Panc1 (cell line): Measurements from ENCODE around the gene MEGF6. TPM values are rescaled to one million over a fixed set of nuclear protein-coding genes. Genes with fewer than 3 reads are reported as not detected.

Experiments used
- ATAC-seq: fragments of 200-7000 bp; cut with Tn5 transposase; 2 replicates; pipeline ENCODE4 v1.9.1; 2020; ENCODE audit warnings: mild to moderate bottlenecking, moderate library complexity
- BruUV-seq: library from RNA; stranded (reverse); fragments of 400-500 nt; replicated peaks from 2 replicates; lab custom pipeline; 2021; lab: Mats Ljungman, UMichigan
- CTCF ChIA-PET: fragments of 300-600 bp; sonication (Branson Sonifier 250); formaldehyde crosslinking; loops from one replicate; lab custom pipeline; 2022; ENCODE audit warnings: antibody characterized with exemption; lab: Charles Lee
- POLR2A ChIA-PET: fragments of 300-600 bp; sonication (Branson Sonifier 250); formaldehyde crosslinking; loops from one replicate; lab custom pipeline; 2022; ENCODE audit warnings: antibody characterized with exemption; lab: Charles Lee
- DNase-seq: peaks from one replicate; pipeline ENCODE4 v3.0.0-alpha.2; 2010; ENCODE audit warnings: low read depth, low spot score
- H3K27ac ChIP-seq: 2 replicates; pipeline ENCODE4 v1.5.1; 2011; ENCODE audit warnings: mild to moderate bottlenecking, low read length, inconsistent platforms
- H3K27me3 ChIP-seq: fragments of 200-500 bp; sonication (Bioruptor generic); 2 replicates; pipeline ENCODE4 v1.6.0; 2014; ENCODE audit warnings: low read length, inconsistent platforms; ENCODE audit not compliant: control insufficient read depth, insufficient read depth
- H3K36me3 ChIP-seq: fragments of 200-500 bp; sonication (Bioruptor generic); 2 replicates; pipeline ENCODE4 v1.5.1; 2014; ENCODE audit warnings: inconsistent platforms, mild to moderate bottlenecking, low read length, moderate library complexity; ENCODE audit not compliant: control insufficient read depth, insufficient read depth
- H3K4me1 ChIP-seq: 2 replicates; pipeline ENCODE4 v1.5.1; 2011; ENCODE audit warnings: inconsistent platforms, mild to moderate bottlenecking, low read length, moderate library complexity; ENCODE audit not compliant: control insufficient read depth, insufficient read depth
- H3K4me3 ChIP-seq, 2 experiments: 2 replicates each; pipeline ENCODE4 v1.5.1; 2011 to 2012; ENCODE audit warnings: low read depth in 2 of 2, low read length in 2 of 2, mild to moderate bottlenecking in 2 of 2, inconsistent platforms in 1 of 2, moderate library complexity in 1 of 2
- H3K9me3 ChIP-seq: fragments of 200-500 bp; sonication (Bioruptor generic); 2 replicates; pipeline ENCODE4 v1.5.1; 2014; ENCODE audit warnings: low read depth, mild to moderate bottlenecking, inconsistent platforms, low read length, moderate library complexity; ENCODE audit not compliant: control insufficient read depth, insufficient read depth
- CTCF ChIP-seq: fragments of 450-650 bp; IDR thresholded peaks from 2 replicates; pipeline ENCODE4 v1.5.1; 2017; ENCODE audit warnings: mild to moderate bottlenecking
- POLR2AphosphoS5 ChIP-seq: IDR thresholded peaks from 2 replicates; pipeline ENCODE4 v1.6.1; 2012; ENCODE audit warnings: mild to moderate bottlenecking, low read depth, low read length, moderate library complexity
- REST ChIP-seq, 2 experiments: IDR thresholded peaks; 2 replicates each; pipeline ENCODE4 v1.6.1; 2011 to 2012; ENCODE audit warnings: low read depth in 2 of 2, control low read depth in 1 of 2, low read length in 1 of 2, mild to moderate bottlenecking in 1 of 2, moderate library complexity in 1 of 2; ENCODE audit not compliant: insufficient read depth in 1 of 2
- SIN3A ChIP-seq: IDR thresholded peaks from 2 replicates; pipeline ENCODE4 v1.6.1; 2012; ENCODE audit warnings: low read depth, mild to moderate bottlenecking, low read length, moderate library complexity, borderline replicate concordance; ENCODE audit not compliant: insufficient read depth
- TCF7L2 ChIP-seq: IDR thresholded peaks from 2 replicates; pipeline ENCODE4 v1.6.1; 2011; ENCODE audit warnings: mild to moderate bottlenecking, low read depth, low read length, inconsistent platforms
- in situ Hi-C: cut with HindIII; loops from 2 replicates; pipeline ENCODE4 v1.10.0; 2016; ENCODE audit warnings: low sequenced_read_pairs, low pct_unique_long_range_greater_than_20kb
- intact Hi-C: fragments of 100-400 bp; cut with micrococcal nuclease; formaldehyde crosslinking; loops from one replicate; pipeline ENCODE4 v1.10.0; 2022; ENCODE audit not compliant: unreplicated experiment
- total RNA-seq: library from RNA; stranded (reverse); gene quantifications from one replicate; pipeline ENCODE4 v1.2.1, GENCODE V29; 2021; ENCODE audit not compliant: unreplicated experiment

MEGF6 gene
- total RNA-seq, 1 experiment from 2014 or later = 32.6 TPM

GRCh38 chr1:3522112-3522511, 89.2 kb downstream of the MEGF6 start:
- DNase-seq = no peak
- ChIA-PET POLR2A (no interaction called here), CTCF (no interaction called here)
- no TSS peak for BruUV-seq
- Histone ChIP-seq H3K9me3 (no peaks in the 10 kb centered on the region), H3K27me3 (no peaks in the 10 kb centered on the region), H3K4me1 (no peaks in the 10 kb centered on the region), H3K4me3 (no peak overlapping the region), H3K27ac (no peak overlapping the region), H3K36me3 (no peaks in the 10 kb centered on the region)
- intact Hi-C loops (no loop called here), in situ Hi-C loops (no loop called here)
- no peak for ATAC-seq
- TF ChIP-seq REST (IDR thresholded peaks at IDR 0.05; ENCODE audit: insufficient read depth in 1 of 2, low read depth in 2 of 2, low read length in 1 of 2) (no peak), POLR2AphosphoS5 (no peak), CTCF (no peak), SIN3A (no peak), TCF7L2 (no peak)

- H3K27me3 ChIP-seq = no peaks in the 10 kb centered on the region
- no peaks in the 10 kb centered on the region for H3K9me3 ChIP-seq
- intact Hi-C loops (no loop called here), in situ Hi-C loops (no loop called here)
- peaks cover 4% of the 10 kb centered on the region for H3K4me1 ChIP-seq
- no peak for ATAC-seq
- ChIA-PET POLR2A (no interaction called here), CTCF (no interaction called here)
- DNase-seq = no peak
- BruUV-seq = no TSS peak
- H3K27ac ChIP-seq = no peak overlapping the region
- TF ChIP-seq POLR2AphosphoS5 = no peak
- no peak for TF ChIP-seq TCF7L2
- no peak overlapping the region for H3K4me3 ChIP-seq
- no peaks in the 10 kb centered on the region for H3K36me3 ChIP-seq
Measured at GRCh38 chr1:3521426-3521825, 89.9 kb downstream of the MEGF6 start.

GRCh38 chr1:3520419-3521378, 90.6 kb downstream of the MEGF6 start:
- peaks cover 10% of the 10 kb centered on the region for H3K4me1 ChIP-seq
- no TSS peak for BruUV-seq
- intact Hi-C loops (no loop called here), in situ Hi-C loops (no loop called here)
- no peaks in the 10 kb centered on the region for H3K36me3 ChIP-seq
- TF ChIP-seq POLR2AphosphoS5 (no peak), TCF7L2 (no peak), SIN3A (no peak), CTCF (no peak), REST (IDR thresholded peaks at IDR 0.05; ENCODE audit: insufficient read depth in 1 of 2, low read depth in 2 of 2, low read length in 1 of 2) (no peak)
- no peak for ATAC-seq
- ChIA-PET POLR2A (no interaction called here), CTCF (no interaction called here)
- no peak overlapping the region for H3K27ac ChIP-seq
- no peaks in the 10 kb centered on the region for H3K9me3 ChIP-seq
- H3K4me3 ChIP-seq = no peak overlapping the region
- H3K27me3 ChIP-seq = no peaks in the 10 kb centered on the region
- no peak for DNase-seq
